ENCODE results near the gene ZNF384.
A peak's percentile ranks its signal among the peaks of the same experiment; 100 is the strongest.

Gene ZNF384

DNA sequence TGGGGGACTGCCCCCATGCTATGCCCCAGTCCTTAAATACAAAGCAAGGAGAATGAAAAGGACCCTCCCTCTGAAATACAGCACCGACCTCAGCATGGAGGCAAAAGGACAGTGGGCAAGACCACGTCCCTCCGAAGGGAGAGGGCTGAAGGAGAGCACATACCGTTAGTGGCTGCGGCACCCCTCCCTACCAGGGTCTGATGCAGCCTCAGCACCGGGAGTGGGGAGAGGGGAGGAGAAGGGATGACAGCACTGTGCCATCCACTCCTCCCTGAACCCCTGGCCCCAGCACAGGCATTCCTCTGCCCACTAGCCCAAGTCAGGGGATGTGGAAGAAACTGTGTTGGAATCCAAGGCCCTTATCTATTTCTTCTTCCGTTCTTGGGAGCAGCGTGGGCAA lies 38.3 kb downstream of the ZNF384 start:
- TF ChIP-seq, protein P1, sequence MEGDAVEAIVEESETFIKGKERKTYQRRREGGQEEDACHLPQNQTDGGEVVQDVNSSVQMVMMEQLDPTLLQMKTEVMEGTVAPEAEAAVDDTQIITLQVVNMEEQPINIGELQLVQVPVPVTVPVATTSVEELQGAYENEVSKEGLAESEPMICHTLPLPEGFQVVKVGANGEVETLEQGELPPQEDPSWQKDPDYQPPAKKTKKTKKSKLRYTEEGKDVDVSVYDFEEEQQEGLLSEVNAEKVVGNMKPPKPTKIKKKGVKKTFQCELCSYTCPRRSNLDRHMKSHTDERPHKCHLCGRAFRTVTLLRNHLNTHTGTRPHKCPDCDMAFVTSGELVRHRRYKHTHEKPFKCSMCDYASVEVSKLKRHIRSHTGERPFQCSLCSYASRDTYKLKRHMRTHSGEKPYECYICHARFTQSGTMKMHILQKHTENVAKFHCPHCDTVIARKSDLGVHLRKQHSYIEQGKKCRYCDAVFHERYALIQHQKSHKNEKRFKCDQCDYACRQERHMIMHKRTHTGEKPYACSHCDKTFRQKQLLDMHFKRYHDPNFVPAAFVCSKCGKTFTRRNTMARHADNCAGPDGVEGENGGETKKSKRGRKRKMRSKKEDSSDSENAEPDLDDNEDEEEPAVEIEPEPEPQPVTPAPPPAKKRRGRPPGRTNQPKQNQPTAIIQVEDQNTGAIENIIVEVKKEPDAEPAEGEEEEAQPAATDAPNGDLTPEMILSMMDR (IDR thresholded peaks at IDR 0.05; ENCODE audit: low read length, missing control alignments), result no peak
- no peak for DNase-seq (ENCODE audit: low read depth)
- no peak overlapping the region for H3K4me3 ChIP-seq (replicated peaks; ENCODE audit: low read depth, low read length)

DNA sequence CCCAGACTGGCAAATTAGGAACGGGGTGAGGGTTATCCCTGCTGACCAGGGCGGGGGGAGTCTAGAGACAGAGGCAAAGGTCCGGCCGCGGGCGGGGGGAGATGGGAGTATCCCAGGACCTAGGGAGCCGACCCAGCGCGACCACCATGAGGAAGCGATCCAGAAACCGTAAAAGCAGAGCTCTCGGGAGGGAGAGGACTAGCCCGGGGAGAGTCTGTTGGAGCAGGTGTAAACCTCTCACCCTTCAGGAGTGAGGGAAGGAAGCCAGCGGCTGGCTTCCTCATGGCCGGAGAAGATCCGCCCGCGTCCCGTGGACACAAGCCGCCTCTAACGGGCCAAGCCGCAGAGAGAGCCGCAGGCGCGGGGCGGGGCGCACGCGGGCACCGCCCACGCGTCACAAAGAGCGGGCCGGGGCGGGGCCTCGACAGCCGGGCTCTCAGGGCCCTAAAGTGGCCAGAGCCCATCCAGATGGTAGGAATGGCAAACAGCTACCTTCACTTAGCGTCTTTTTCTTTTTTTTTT lies 42.0 kb downstream of the ZNF384 start, which contains the start of gene ACRBP:
Gene ACRBP, minus strand, starts transcription at position 350 of the 522 bp plus-strand sequence. Its CDS starts 66 bp downstream, at position 284.
- TF ChIP-seq, protein P1 (IDR thresholded peaks at IDR 0.05; ENCODE audit: low read length, missing control alignments), result no peak
- peak within 1 kb of the TSS; percentile 42 for H3K4me3 ChIP-seq (replicated peaks; ENCODE audit: low read depth, low read length)
- DNase-seq (ENCODE audit: low read depth), result peak; percentile 49

DNA sequence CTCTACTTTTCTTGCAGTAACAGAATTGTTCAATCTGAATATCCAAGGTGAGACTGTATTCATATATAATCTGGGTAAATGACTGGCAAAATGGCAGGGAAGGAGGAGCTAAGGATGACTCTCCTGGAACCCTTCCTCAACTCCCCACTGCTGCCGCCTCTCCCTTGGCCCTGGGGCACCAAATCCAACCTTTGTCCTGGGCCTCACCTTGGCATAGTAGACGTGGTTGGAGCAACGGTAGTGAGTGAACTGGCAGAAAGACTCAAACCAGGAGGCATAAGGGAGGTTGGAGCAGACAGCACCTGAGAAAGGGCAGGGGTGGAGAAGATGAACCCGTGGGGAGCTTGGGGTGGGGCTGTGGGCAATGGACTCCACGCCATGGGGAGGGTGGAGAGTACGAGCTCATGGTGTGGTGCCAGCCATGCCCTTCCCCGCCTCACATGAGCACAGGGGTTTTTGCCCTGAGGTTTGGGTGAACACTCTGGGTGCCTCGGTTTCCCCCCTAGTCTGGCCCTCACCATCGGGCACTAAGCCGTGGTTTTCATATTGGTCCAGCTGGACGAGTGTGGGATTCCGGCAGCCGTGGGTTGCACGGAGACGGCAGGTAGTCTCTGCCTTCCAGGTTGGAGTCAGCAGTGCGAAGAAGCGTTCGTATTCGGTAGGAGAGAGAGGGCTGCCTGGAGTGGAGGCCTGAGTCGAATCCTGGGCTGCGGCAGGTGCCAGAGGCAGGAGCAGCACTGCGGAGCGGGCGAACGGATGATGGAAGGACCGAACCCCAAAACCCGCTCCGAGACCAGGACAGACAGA lies 42.7 kb downstream of the ZNF384 start:
- H3K4me3 ChIP-seq (replicated peaks; ENCODE audit: low read depth, low read length), result peak overlapping the region; percentile 42
- no peak for DNase-seq (ENCODE audit: low read depth)
- TF ChIP-seq, protein P1 (IDR thresholded peaks at IDR 0.05; ENCODE audit: low read length, missing control alignments), result no peak

DNA sequence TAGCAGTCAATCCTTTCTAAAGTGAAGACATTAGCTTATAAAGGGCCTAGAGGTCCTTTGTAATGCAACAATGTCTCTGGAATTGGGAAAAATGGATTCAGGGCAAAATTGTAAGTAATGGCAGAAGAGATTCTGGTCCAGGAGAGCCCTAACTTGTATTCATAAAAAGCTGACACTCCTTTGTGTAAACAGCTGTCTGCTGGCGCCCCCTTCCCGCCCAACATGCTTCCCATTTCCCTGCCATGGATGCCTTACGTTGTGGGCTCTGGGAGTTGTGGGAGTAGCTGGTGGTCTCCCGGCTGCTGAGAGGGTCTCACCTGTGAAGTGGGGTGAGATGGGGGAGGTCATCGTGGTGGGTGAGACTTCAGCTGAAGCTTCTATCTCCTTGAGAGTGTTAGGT lies 44.3 kb downstream of the ZNF384 start:
- DNase-seq (ENCODE audit: low read depth), result no peak
- TF ChIP-seq, protein P1 (IDR thresholded peaks at IDR 0.05; ENCODE audit: low read length, missing control alignments), result peak; percentile 9
- H3K4me3 ChIP-seq (replicated peaks; ENCODE audit: low read depth, low read length), result no peak overlapping the region

DNA sequence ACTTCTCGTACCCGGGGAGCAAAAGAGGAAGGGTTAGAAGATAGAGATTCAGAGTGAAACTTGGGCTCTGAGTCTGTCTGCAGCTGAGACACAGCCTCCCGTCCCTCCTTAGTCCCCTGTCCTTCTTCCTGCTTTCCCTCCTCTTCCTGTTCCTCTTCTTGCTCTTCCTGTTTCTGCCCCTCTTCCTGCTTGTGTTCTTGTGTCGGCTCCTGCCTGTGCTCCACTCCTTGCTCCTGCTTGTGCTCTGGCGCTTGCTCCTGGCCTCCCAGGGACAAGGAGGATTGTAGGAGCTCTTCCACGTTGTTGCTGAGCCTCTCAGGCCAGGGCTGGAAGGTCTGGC lies 44.9 kb downstream of the ZNF384 start:
- no peak overlapping the region for H3K4me3 ChIP-seq (replicated peaks; ENCODE audit: low read depth, low read length)
- TF ChIP-seq, protein P1 (IDR thresholded peaks at IDR 0.05; ENCODE audit: low read length, missing control alignments), result no peak

DNA sequence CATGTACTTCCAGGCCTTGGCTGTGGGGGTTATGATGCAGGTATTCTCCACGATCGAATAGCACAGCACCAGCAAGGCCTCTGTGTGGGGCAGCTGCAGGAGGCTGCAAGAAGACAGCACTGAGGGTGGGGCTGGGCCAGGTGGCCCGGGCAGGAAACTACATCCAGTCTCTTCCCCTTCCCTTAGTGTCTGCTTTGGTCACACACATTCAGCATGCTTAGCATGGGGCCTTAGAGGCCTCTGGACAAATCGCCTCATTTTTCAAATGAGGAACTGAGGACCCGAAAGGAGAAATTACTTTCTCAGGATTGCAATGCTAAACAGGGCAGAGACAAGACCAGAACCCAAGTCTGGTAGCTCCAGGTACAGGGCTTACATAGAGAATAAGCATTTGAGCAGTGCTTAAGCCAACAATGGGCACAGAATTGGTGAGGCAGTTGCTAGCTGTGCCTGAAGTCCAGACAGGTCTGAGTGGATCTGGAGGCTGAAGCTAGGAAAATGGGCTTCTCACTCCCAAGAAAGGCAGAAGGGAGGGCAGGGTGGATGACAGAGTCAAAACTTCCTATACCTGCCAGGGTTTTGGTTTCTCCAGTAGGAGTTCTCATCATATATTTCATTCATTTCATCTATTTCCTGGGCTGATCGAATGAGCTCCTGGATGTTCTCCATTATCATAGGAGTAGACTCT lies 45.5 kb downstream of the ZNF384 start:
- DNase-seq (ENCODE audit: low read depth), result no peak
- TF ChIP-seq, protein P1 (IDR thresholded peaks at IDR 0.05; ENCODE audit: low read length, missing control alignments), result no peak
- no peak overlapping the region for H3K4me3 ChIP-seq (replicated peaks; ENCODE audit: low read depth, low read length)

More for the DNA sequence above, 44.9 kb downstream of the ZNF384 start:
- no peak for DNase-seq (ENCODE audit: low read depth)

Data from fibroblast of pulmonary artery (primary cell).